Peyer's patch (tissue), 4 donors: ENCODE results near the gene USF1. TPM values are rescaled to one million over a fixed set of nuclear protein-coding genes. Genes with fewer than 3 reads are reported as not detected.
A peak's percentile ranks its signal among the peaks of the same experiment; 100 is the strongest.
"Not testable (repeated sequence)": the region's sequence is repeated elsewhere in the genome, so short reads cannot be mapped to it uniquely, and the experiment has no call there.

Experiments
- DNase-seq, 3 donors: peaks; one replicate each; pipeline ENCODE4 v3.0.0-alpha.2; 2017 to 2019
- H3K27ac ChIP-seq, 4 donors: fragments of 200-600 bp; sonication (generic); one replicate each; pipeline ENCODE4 v1.5.1; 2016 to 2019
- H3K27me3 ChIP-seq, 2 donors: fragments of 200-600 bp; sonication (generic); one replicate each; pipeline ENCODE4 v1.5.1; 2019
- H3K36me3 ChIP-seq, 3 donors: fragments of 200-600 bp; sonication (generic); one replicate each; pipeline ENCODE4 v1.5.1; 2016 to 2019
- H3K4me1 ChIP-seq, 4 donors: fragments of 200-600 bp; sonication (generic); one replicate each; pipeline ENCODE4 v1.5.1; 2016 to 2019
- H3K4me3 ChIP-seq, 4 donors: fragments of 200-600 bp; sonication (generic); 1 replicate in 3 of 4; 2 replicates in 1 of 4; pipeline ENCODE4 v1.5.1; 2016 to 2019; ENCODE audit warnings: mild to moderate bottlenecking in 1 of 4
- H3K9me3 ChIP-seq, 4 donors: fragments of 200-600 bp; sonication (generic); one replicate each; pipeline ENCODE4 v1.5.1; 2016 to 2019; ENCODE audit warnings: mild to moderate bottlenecking in 1 of 4
- POLR2A ChIP-seq, 2 donors: fragments of 450-650 bp; IDR thresholded peaks; one replicate each; pipeline ENCODE4 v1.5.1; 2017; ENCODE audit warnings: antibody characterized with exemption in 2 of 2, mild to moderate bottlenecking in 2 of 2, moderate library complexity in 2 of 2
- total RNA-seq, 4 donors: library from RNA; depleted of rRNA; stranded (reverse); fragments of >200 nt; gene quantifications; one replicate each; pipeline ENCODE4 v1.1.0, GENCODE V29; 2016
- TF ChIP-seq, protein P1 (sequence below), 6 experiments: fragments of 450-650 bp in 4 of 6; fragments of 200-600 bp in 2 of 6; sonication (generic) in 1 of 6; IDR thresholded peaks; one replicate each; pipeline ENCODE4 v1.5.1; 2017 to 2019; ENCODE audit warnings: antibody characterized with exemption in 6 of 6, mild to moderate bottlenecking in 3 of 6, moderate library complexity in 1 of 6

Gene USF1
- total RNA-seq, 4 donors from 2014 or later = 72.0 to 119 (median 98.2) TPM

DNA sequence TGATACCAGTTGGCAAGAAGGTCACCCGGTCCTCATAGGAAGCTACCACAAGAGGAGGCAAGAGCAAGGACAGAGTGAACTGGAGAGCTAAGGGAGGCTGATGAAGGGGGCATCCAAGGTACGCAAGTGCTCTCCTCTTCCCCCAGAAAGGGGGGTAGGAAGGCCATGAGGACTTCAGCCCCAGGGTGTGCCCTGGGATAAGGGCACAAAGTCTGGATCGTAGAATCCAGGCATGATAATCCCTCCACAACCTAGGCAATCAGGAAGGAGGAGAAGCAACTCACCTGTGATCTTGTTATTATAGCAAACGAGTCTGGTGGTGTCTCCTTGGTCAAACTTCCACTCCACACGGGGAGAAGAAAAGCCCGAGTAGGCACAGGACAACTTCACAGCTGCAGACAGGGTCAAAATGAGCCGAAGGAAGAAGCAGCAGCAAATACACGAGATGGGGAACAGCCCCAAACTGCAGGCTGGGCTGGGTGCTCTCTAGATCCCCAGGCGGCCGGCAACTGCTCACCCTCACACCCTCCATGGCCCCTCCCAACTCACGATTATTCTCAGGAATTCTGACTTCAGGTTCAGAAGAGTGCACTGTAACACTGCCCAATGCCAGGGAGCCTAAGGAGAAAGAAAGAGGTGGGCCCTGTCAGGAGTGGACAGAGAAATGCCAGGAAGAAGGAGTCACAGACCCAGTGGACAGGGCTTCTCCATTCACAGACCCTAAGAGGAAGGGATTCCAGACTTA lies 44.9 kb downstream of the USF1 start:
- Histone ChIP-seq H3K4me1 (peaks cover 0 to 26% (median 2%) of the 10 kb centered on the region in 4 donors), H3K36me3 (peaks cover 0 to 22% (median 0%) of the 10 kb centered on the region in 3 donors), H3K4me3 (no peak overlapping the region), H3K27ac (peak overlapping the region in 2 of 4 donors; percentile 39 to 56), H3K9me3 (no peaks in the 10 kb centered on the region), H3K27me3 (no peaks in the 10 kb centered on the region)
- TF ChIP-seq, protein P1, sequence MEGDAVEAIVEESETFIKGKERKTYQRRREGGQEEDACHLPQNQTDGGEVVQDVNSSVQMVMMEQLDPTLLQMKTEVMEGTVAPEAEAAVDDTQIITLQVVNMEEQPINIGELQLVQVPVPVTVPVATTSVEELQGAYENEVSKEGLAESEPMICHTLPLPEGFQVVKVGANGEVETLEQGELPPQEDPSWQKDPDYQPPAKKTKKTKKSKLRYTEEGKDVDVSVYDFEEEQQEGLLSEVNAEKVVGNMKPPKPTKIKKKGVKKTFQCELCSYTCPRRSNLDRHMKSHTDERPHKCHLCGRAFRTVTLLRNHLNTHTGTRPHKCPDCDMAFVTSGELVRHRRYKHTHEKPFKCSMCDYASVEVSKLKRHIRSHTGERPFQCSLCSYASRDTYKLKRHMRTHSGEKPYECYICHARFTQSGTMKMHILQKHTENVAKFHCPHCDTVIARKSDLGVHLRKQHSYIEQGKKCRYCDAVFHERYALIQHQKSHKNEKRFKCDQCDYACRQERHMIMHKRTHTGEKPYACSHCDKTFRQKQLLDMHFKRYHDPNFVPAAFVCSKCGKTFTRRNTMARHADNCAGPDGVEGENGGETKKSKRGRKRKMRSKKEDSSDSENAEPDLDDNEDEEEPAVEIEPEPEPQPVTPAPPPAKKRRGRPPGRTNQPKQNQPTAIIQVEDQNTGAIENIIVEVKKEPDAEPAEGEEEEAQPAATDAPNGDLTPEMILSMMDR (IDR thresholded peaks at IDR 0.05) = no peak
- no peak for TF ChIP-seq POLR2A (IDR thresholded peaks at IDR 0.05)
- no peak for DNase-seq

- Histone ChIP-seq H3K4me3 (no peak overlapping the region), H3K36me3 (peaks cover 0 to 22% (median 0%) of the 10 kb centered on the region in 3 donors), H3K4me1 (peaks cover 0 to 26% (median 2%) of the 10 kb centered on the region in 4 donors), H3K27ac (no peak overlapping the region), H3K9me3 (no peaks in the 10 kb centered on the region), H3K27me3 (no peaks in the 10 kb centered on the region)
- TF ChIP-seq POLR2A (IDR thresholded peaks at IDR 0.05) = no peak
- TF ChIP-seq, protein P1 (IDR thresholded peaks at IDR 0.05) = no peak
- DNase-seq = no peak
Measured at GRCh38 chr1:160999376-160999775, 46.4 kb downstream of the USF1 start.

DNA sequence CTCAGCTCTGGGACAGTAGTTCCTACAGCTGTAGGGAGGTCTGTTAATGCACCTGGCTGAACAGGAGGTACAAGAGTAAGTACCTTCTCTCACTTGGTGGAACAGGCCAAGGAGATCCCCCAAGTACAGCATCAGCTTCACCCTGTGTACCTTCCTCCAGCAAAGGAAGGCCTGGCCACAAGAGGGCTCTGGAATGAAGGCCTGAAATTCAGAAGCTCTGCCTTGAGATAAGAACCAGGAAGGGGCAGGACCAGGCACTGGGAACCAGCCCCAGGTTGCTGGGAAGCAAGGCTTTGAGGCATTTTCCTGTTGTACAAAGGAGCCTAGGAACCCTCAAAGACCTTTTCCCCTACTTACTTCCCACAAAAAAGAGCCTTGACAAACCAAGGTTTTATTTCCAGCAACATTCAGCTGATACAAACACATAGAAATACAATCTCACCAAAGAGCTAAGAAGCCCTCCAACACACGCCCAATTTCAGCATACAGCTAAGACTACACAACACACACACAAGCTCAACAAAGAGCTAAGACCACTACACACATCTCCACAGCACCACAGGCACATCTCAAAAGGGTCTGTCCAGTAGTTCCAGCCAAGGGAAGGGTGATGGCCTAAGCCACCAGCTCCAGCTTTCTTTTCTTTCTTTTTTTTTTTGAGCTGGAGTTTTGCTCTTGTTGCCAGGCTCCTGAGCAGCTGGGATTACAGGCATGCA lies 48.3 kb downstream of the USF1 start:
- Histone ChIP-seq H3K9me3 (no peaks in the 10 kb centered on the region), H3K27ac (peak overlapping the region in 3 of 4 donors; percentile 3 to 72 (median 59)), H3K4me1 (peaks cover 0 to 26% (median 2%) of the 10 kb centered on the region in 4 donors), H3K36me3 (peaks cover 0 to 22% (median 0%) of the 10 kb centered on the region in 3 donors), H3K4me3 (no peak overlapping the region), H3K27me3 (no peaks in the 10 kb centered on the region)
- DNase-seq = peak; percentile 63 to 87 (median 72)
- TF ChIP-seq, protein P1 (IDR thresholded peaks at IDR 0.05) = peak; percentile 25 to 81 (median 64)
- no peak for TF ChIP-seq POLR2A (IDR thresholded peaks at IDR 0.05)

DNA sequence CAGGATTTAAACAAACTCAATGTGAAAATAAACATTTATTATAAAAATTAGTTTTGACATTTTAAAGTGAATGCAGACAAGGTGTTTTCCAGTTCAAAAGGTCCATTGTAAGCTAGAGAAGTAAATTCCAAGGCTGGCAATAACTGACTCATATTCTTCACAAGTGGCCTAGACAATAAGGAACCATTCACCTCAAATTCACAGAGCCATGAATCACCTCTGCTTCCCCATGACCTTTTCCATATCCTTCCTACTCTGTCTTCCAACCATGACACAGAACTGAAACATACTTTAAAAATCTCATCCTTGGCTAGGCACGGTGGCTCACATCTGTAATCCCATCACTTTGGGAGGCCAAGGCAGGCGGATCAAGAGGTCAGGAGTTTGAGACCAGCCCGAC lies 49.6 kb downstream of the USF1 start:
- DNase-seq = no peak
- TF ChIP-seq, protein P1 (IDR thresholded peaks at IDR 0.05) = no peak
- no peak for TF ChIP-seq POLR2A (IDR thresholded peaks at IDR 0.05)

GRCh38 chr1:160993544-160994193 lies 52.1 kb downstream of the USF1 start:
- no peaks in the 10 kb centered on the region for H3K36me3 ChIP-seq
- H3K4me3 ChIP-seq = no peak overlapping the region
- TF ChIP-seq, protein P1 (IDR thresholded peaks at IDR 0.05) = peak in 3 of 6 experiments; percentile 45 to 63 (median 52)
- TF ChIP-seq POLR2A (IDR thresholded peaks at IDR 0.05) = no peak
- H3K27ac ChIP-seq = no peak overlapping the region
- H3K9me3 ChIP-seq = no peaks in the 10 kb centered on the region
- DNase-seq = no peak
- H3K27me3 ChIP-seq = no peaks in the 10 kb centered on the region
- H3K4me1 ChIP-seq = peaks cover 0 to 9% (median 2%) of the 10 kb centered on the region in 4 donors

More for the DNA sequence above, 49.6 kb downstream of the USF1 start:
- Histone ChIP-seq H3K27ac (peak overlapping the region in 2 of 4 donors; percentile 24 to 72), H3K4me1 (peaks cover 0 to 17% (median 2%) of the 10 kb centered on the region in 4 donors), H3K9me3 (no peaks in the 10 kb centered on the region), H3K36me3 (peaks cover 0 to 22% (median 0%) of the 10 kb centered on the region in 3 donors), H3K27me3 (no peaks in the 10 kb centered on the region), H3K4me3 (no peak overlapping the region)

DNA sequence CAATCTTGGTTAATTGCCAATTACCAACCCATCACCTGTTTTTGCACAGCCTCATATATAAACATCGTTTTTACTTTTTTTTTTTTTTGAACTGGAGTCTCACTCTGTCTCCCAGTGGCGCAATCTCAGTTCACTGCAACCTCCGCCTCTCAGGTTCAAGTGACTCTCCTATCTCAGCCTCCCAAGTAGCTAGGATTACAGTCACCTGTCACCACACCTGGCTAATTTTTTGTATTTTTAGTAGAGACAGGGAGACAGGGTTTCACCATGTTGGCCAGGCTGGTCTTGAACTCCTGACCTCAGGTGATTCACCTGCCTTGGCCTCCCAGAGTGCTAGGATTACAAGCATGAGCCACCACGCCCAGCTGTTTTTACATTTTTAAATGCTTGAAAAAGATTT lies 53.7 kb downstream of the USF1 start:
- H3K27me3 ChIP-seq, H3K27ac ChIP-seq, H3K4me1 ChIP-seq, H3K36me3 ChIP-seq, DNase-seq, H3K4me3 ChIP-seq, H3K9me3 ChIP-seq: not testable (repeated sequence)
